ENCODE data around the gene NTM.

NTM gene

GRCh38 chr11:131744847-131745246, 374.4 kb downstream of the NTM start:
- no peaks in the 10 kb centered on the region for H3K9me3 Mint-ChIP-seq
- DNase-seq = no peak

GRCh38 chr11:131745405-131745804, 375.0 kb downstream of the NTM start:
- no peak for DNase-seq
- Mint-ChIP-seq H3K9me3 (no peaks in the 10 kb centered on the region), H3K27me3 (peaks cover 5% of the 10 kb centered on the region), H3K36me3 (ENCODE audit: low read depth) (no peaks in the 10 kb centered on the region), H3K4me1 (no peaks in the 10 kb centered on the region), H3K4me3 (no peak overlapping the region), H3K27ac (no peak overlapping the region)
- no peak for ATAC-seq

More at GRCh38 chr11:131744847-131745246, 374.4 kb downstream of the NTM start:
- Mint-ChIP-seq H3K27me3 (peaks cover 5% of the 10 kb centered on the region), H3K4me1 (no peaks in the 10 kb centered on the region), H3K4me3 (no peak overlapping the region), H3K27ac (no peak overlapping the region), H3K36me3 (ENCODE audit: low read depth) (no peaks in the 10 kb centered on the region)
- no peak for ATAC-seq

- peaks cover 3% of the 10 kb centered on the region for H3K27me3 Mint-ChIP-seq
- no peak overlapping the region for H3K27ac Mint-ChIP-seq
- no peak for DNase-seq
- H3K4me1 Mint-ChIP-seq = no peaks in the 10 kb centered on the region
- H3K4me3 Mint-ChIP-seq = no peak overlapping the region
- no peak for ATAC-seq
- H3K36me3 Mint-ChIP-seq (ENCODE audit: low read depth) = no peaks in the 10 kb centered on the region
- H3K9me3 Mint-ChIP-seq = no peaks in the 10 kb centered on the region
Measured at GRCh38 chr11:131746201-131746600, 375.8 kb downstream of the NTM start.

GRCh38 chr11:131748151-131749050, 378.0 kb downstream of the NTM start:
- Mint-ChIP-seq H3K9me3 (no peaks in the 10 kb centered on the region), H3K4me3 (no peak overlapping the region), H3K4me1 (no peaks in the 10 kb centered on the region), H3K27ac (no peak overlapping the region), H3K27me3 (peaks cover 3% of the 10 kb centered on the region), H3K36me3 (ENCODE audit: low read depth) (no peaks in the 10 kb centered on the region)
- DNase-seq (peak; percentile 45), ATAC-seq (no peak)

- no peaks in the 10 kb centered on the region for H3K9me3 Mint-ChIP-seq
- no peak overlapping the region for H3K4me3 Mint-ChIP-seq
- no peaks in the 10 kb centered on the region for H3K4me1 Mint-ChIP-seq
- H3K27ac Mint-ChIP-seq = no peak overlapping the region
- DNase-seq (no peak), ATAC-seq (no peak)
- H3K27me3 Mint-ChIP-seq = peaks cover 3% of the 10 kb centered on the region
- H3K36me3 Mint-ChIP-seq (ENCODE audit: low read depth) = no peaks in the 10 kb centered on the region
Measured at GRCh38 chr11:131749101-131749500, 378.7 kb downstream of the NTM start.

GRCh38 chr11:131750152-131750551, 379.7 kb downstream of the NTM start:
- ATAC-seq (no peak), DNase-seq (no peak)
- no peaks in the 10 kb centered on the region for H3K9me3 Mint-ChIP-seq
- no peaks in the 10 kb centered on the region for H3K36me3 Mint-ChIP-seq (ENCODE audit: low read depth)
- no peak overlapping the region for H3K27ac Mint-ChIP-seq
- no peak overlapping the region for H3K4me3 Mint-ChIP-seq
- H3K27me3 Mint-ChIP-seq = peaks cover 3% of the 10 kb centered on the region
- H3K4me1 Mint-ChIP-seq = no peaks in the 10 kb centered on the region

- ATAC-seq = no peak
- Mint-ChIP-seq H3K9me3 (no peaks in the 10 kb centered on the region), H3K4me1 (no peaks in the 10 kb centered on the region), H3K27me3 (peaks cover 3% of the 10 kb centered on the region), H3K4me3 (no peak overlapping the region), H3K36me3 (ENCODE audit: low read depth) (no peaks in the 10 kb centered on the region), H3K27ac (no peak overlapping the region)
- DNase-seq = no peak
Measured at GRCh38 chr11:131750692-131751091, 380.3 kb downstream of the NTM start.

GRCh38 chr11:131754671-131755070, 384.3 kb downstream of the NTM start:
- ATAC-seq = no peak
- Mint-ChIP-seq H3K27me3 (no peaks in the 10 kb centered on the region), H3K36me3 (ENCODE audit: low read depth) (no peaks in the 10 kb centered on the region), H3K27ac (no peak overlapping the region), H3K9me3 (no peaks in the 10 kb centered on the region), H3K4me3 (no peak overlapping the region), H3K4me1 (no peaks in the 10 kb centered on the region)
- no peak for DNase-seq

GRCh38 chr11:131756479-131757110, 386.2 kb downstream of the NTM start:
- no peak for ATAC-seq
- Mint-ChIP-seq H3K4me1 (no peaks in the 10 kb centered on the region), H3K9me3 (no peaks in the 10 kb centered on the region), H3K27ac (no peak overlapping the region), H3K4me3 (no peak overlapping the region), H3K27me3 (no peaks in the 10 kb centered on the region), H3K36me3 (ENCODE audit: low read depth) (no peaks in the 10 kb centered on the region)
- DNase-seq = no peak

GRCh38 chr11:131758726-131759125, 388.3 kb downstream of the NTM start:
- Mint-ChIP-seq H3K4me1 (no peaks in the 10 kb centered on the region), H3K27me3 (no peaks in the 10 kb centered on the region), H3K27ac (no peak overlapping the region), H3K4me3 (no peak overlapping the region), H3K9me3 (no peaks in the 10 kb centered on the region), H3K36me3 (ENCODE audit: low read depth) (no peaks in the 10 kb centered on the region)
- ATAC-seq (no peak), DNase-seq (no peak)

GRCh38 chr11:131759140-131759539, 388.7 kb downstream of the NTM start:
- Mint-ChIP-seq H3K27me3 (no peaks in the 10 kb centered on the region), H3K4me1 (no peaks in the 10 kb centered on the region), H3K4me3 (no peak overlapping the region), H3K27ac (no peak overlapping the region), H3K36me3 (ENCODE audit: low read depth) (no peaks in the 10 kb centered on the region), H3K9me3 (no peaks in the 10 kb centered on the region)
- ATAC-seq = no peak
- no peak for DNase-seq

- H3K4me1 Mint-ChIP-seq = no peaks in the 10 kb centered on the region
- no peaks in the 10 kb centered on the region for H3K27me3 Mint-ChIP-seq
- DNase-seq = no peak
- H3K9me3 Mint-ChIP-seq = no peaks in the 10 kb centered on the region
- no peak overlapping the region for H3K4me3 Mint-ChIP-seq
- H3K27ac Mint-ChIP-seq = no peak overlapping the region
- ATAC-seq = no peak
- no peaks in the 10 kb centered on the region for H3K36me3 Mint-ChIP-seq (ENCODE audit: low read depth)
Measured at GRCh38 chr11:131760091-131761061, 390.0 kb downstream of the NTM start.

GRCh38 chr11:131762346-131763110, 392.1 kb downstream of the NTM start:
- Mint-ChIP-seq H3K4me3 (no peak overlapping the region), H3K36me3 (ENCODE audit: low read depth) (no peaks in the 10 kb centered on the region), H3K4me1 (no peaks in the 10 kb centered on the region), H3K9me3 (no peaks in the 10 kb centered on the region), H3K27ac (no peak overlapping the region), H3K27me3 (no peaks in the 10 kb centered on the region)
- no peak for ATAC-seq
- DNase-seq = no peak

Data from activated naive CD8-positive, alpha-beta T cell treated with anti-CD3 and anti-CD28 coated beads, Interleukin-2, amount 50 U/mL, for 24 hours (primary cell).